HepG2 (cell line): Measurements from ENCODE around the gene CGREF1. TPM values are rescaled to one million over a fixed set of nuclear protein-coding genes. Genes with fewer than 3 reads are reported as not detected.

Experiments
- ZNF512B ChIP-seq: sonication (generic); formaldehyde crosslinking; IDR thresholded peaks from 2 replicates; pipeline ENCODE4 v1.5.1; 2020; ENCODE audit warnings: missing genetic modification reagents, mild to moderate bottlenecking, borderline replicate concordance
- ZNF646 ChIP-seq: sonication (generic); formaldehyde crosslinking; IDR thresholded peaks from 2 replicates; pipeline ENCODE4 v1.9.0; 2021; ENCODE audit warnings: mild to moderate bottlenecking, missing genetic modification reagents
- polyA plus RNA-seq, 8 experiments: library from polyadenylated mRNA; depleted of rRNA in 3 of 8; stranded (reverse) in 7 of 8; unstranded in 1 of 8; fragments of >200 nt; fragmentation: Illumina TruSeq in 4 of 8; extraction: Trizol in 4 of 8; gene quantifications; 2 replicates each; pipeline versions ENCODE4 v1.2.1 to v1.2.3, GENCODE V29; 2011 to 2016; ENCODE audit warnings: low read depth in 4 of 8, missing spikeins in 1 of 8, mixed read lengths in 1 of 8; ENCODE audit not compliant: insufficient read depth in 1 of 8
- total RNA-seq, 5 experiments: library from RNA; depleted of rRNA; stranded (reverse); fragments of >200 nt; fragmentation: Illumina TruSeq; extraction: Trizol; gene quantifications; 2 replicates each; pipeline ENCODE4 v1.2.3, GENCODE V29; 2016; ENCODE audit warnings: low read depth in 1 of 5

CGREF1 gene
- total and polyA plus RNA-seq, 2 of the 13 experiments (the other 11 are each of a cell fraction or from before 2014, with no cell fraction given), result 13.9 to 23.4 TPM

DNA sequence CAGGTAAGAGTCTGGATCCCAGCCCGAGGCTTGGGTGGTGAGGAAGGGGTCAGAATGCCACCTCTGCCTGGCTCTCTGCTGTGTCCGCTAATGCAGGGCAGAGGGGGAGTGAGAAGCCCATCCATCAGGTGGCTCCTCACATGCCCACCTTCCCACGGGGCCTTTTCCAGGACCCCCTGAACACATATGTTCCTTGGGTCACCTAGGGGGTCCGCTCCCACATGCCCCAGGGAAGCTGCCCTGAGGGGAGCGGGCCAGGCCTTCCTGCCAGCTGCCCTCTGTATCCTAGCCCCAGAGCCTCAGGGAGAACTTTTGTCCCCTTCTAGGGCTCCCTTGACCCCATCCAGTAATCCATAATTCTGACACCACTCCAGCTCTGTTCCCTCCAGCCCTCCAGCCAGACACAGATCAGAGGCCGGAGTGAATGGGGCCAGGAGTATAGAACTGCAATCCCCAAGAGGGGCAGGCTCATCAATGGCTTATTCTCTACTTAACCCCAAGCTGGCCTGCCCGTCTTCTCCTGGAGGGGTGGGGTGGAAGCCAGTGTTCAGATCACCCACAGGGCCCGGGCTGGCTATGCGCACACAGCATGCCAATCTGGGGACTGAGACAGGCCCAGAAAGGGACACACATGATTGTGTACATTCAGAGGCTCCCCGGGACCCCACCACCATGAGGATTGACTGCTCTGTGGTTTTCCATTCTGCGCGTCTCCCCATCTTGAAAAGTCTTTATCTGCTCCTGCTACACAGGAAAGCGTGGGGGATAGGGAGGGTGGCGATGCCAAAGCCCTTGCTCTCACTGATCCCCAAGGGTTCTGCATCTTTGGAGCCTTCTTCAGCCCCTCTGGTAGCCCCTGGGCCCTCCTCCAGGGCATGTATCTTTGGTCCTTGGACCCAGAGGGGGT, 39.4 kb downstream of the CGREF1 start (continued):
- TF ChIP-seq ZNF512B (CRISPR knock-in tag), result no peak
- 0 out of 2 replicates have a peak, but pooled peaks have one; percentile 17 for TF ChIP-seq ZNF646 (CRISPR knock-in tag)
